Measurements from ENCODE around the gene MGAM2.

MGAM2 gene

GRCh38 chr7:142146124-142146523, 34.6 kb downstream of the MGAM2 start:
- TF ChIP-seq, protein P1, sequence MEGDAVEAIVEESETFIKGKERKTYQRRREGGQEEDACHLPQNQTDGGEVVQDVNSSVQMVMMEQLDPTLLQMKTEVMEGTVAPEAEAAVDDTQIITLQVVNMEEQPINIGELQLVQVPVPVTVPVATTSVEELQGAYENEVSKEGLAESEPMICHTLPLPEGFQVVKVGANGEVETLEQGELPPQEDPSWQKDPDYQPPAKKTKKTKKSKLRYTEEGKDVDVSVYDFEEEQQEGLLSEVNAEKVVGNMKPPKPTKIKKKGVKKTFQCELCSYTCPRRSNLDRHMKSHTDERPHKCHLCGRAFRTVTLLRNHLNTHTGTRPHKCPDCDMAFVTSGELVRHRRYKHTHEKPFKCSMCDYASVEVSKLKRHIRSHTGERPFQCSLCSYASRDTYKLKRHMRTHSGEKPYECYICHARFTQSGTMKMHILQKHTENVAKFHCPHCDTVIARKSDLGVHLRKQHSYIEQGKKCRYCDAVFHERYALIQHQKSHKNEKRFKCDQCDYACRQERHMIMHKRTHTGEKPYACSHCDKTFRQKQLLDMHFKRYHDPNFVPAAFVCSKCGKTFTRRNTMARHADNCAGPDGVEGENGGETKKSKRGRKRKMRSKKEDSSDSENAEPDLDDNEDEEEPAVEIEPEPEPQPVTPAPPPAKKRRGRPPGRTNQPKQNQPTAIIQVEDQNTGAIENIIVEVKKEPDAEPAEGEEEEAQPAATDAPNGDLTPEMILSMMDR (IDR thresholded peaks at IDR 0.05; ENCODE audit: control insufficient read depth, extremely low read depth, insufficient read depth), result no peak
- DNase-seq (ENCODE audit: low read depth), result no peak
- no peak overlapping the region for H3K4me3 ChIP-seq (ENCODE audit: low read depth, low read length)

DNA sequence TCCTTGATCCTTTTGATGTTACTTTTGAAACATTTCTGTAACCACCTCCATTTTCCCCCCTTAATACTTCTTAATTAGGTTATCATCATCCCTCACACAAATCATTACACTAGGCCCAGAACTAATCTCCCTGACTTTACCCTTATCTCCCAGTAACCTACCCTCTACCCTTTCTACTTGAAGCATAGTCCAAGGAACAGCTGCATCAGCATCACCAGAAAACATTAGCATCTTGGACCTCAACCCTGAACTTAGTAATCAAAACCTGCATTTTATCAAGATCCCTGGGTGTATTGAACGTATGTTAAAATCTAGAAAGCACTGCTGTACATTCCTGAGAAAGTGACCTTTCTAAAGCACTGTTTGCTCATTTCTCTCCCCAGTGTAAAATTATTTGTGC, 38.8 kb downstream of the MGAM2 start:
- no peak for DNase-seq (ENCODE audit: low read depth)
- TF ChIP-seq, protein P1 (IDR thresholded peaks at IDR 0.05; ENCODE audit: control insufficient read depth, extremely low read depth, insufficient read depth), result no peak
- no peak overlapping the region for H3K4me3 ChIP-seq (ENCODE audit: low read depth, low read length)

DNA sequence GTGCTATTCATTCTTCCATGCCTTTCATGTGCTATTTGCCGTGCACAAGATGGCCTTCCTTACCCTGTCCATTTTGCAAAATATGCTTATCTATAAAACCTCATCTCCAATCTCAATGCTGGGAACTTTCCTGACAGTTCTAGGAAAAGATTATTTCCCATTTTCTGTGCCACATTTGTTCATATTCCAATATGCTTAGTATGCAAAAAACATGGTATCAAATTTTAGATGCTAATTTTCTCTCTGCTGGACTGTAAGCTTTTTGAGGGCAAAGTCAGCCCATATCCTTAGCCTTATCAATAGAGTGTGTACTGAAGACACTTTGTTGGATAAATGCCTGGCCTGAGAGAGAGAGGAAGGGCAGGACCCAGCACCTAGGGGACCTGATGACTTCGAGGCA, 39.4 kb downstream of the MGAM2 start:
- TF ChIP-seq, protein P1 (IDR thresholded peaks at IDR 0.05; ENCODE audit: control insufficient read depth, extremely low read depth, insufficient read depth), result no peak
- DNase-seq (ENCODE audit: low read depth), result no peak
- H3K4me3 ChIP-seq (ENCODE audit: low read depth, low read length), result no peak overlapping the region

DNA sequence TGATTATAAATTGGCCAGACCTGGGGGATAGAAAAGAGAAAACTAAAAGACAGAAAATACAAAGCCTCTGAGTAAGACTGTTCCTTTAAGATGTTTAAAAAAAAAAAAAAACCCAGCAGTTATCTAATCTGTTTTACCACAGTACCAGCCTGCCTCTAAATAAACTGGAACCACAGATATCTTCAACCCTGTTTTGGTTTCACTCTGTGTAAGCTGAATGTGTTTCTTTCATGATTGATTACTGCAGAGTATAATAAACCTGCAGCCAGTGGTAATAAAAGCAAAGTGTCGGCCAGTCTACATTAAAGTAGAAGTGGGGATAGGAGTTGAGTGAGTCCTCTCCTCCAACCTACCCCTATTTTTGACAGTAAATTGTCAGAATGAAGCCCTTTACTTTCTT, 40.6 kb downstream of the MGAM2 start:
- TF ChIP-seq, protein P1 (IDR thresholded peaks at IDR 0.05; ENCODE audit: control insufficient read depth, extremely low read depth, insufficient read depth), result no peak
- no peak for DNase-seq (ENCODE audit: low read depth)
- H3K4me3 ChIP-seq (ENCODE audit: low read depth, low read length), result no peak overlapping the region

DNA sequence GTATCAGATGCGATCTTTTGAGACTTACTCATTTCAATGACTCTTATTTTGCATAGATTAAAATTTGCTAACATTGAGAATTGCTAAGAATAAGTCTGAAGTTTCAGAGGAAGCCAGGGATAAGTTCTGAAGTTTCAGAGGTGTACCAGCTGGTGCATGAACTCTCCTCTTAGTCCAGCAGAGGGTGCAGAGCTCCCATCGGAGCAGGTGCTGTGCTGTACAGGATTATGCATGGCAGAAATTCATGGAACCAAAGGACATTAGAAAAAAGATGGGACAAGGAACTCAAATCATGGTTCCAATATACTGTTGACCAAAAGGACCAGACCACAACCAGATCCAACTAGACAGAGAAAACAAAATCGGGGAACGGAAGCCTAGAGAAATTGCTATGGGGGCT, 41.9 kb downstream of the MGAM2 start:
- TF ChIP-seq, protein P1 (IDR thresholded peaks at IDR 0.05; ENCODE audit: control insufficient read depth, extremely low read depth, insufficient read depth), result peak; percentile 63
- peak; percentile 1 for DNase-seq (ENCODE audit: low read depth)
- H3K4me3 ChIP-seq (ENCODE audit: low read depth, low read length), result no peak overlapping the region

- TF ChIP-seq, protein P1 (IDR thresholded peaks at IDR 0.05; ENCODE audit: control insufficient read depth, extremely low read depth, insufficient read depth), result no peak
- no peak for DNase-seq (ENCODE audit: low read depth)
Measured at GRCh38 chr7:142158736-142159496, 47.4 kb downstream of the MGAM2 start.

GRCh38 chr7:142161921-142162320, 50.4 kb downstream of the MGAM2 start:
- DNase-seq (ENCODE audit: low read depth), result no peak
- TF ChIP-seq, protein P1 (IDR thresholded peaks at IDR 0.05; ENCODE audit: control insufficient read depth, extremely low read depth, insufficient read depth), result no peak
- no peak overlapping the region for H3K4me3 ChIP-seq (ENCODE audit: low read depth, low read length)

More at GRCh38 chr7:142158736-142159496, 47.4 kb downstream of the MGAM2 start:
- no peak overlapping the region for H3K4me3 ChIP-seq (ENCODE audit: low read depth, low read length)

Data from LNCaP clone FGC (cell line).